Measurements from ENCODE around the gene A3GALT2.

GRCh38 chr1:33281554-33282303 lies 39.2 kb downstream of the A3GALT2 start:
- no peak for TF ChIP-seq CTCF (IDR thresholded peaks at IDR 0.05)
- TF ChIP-seq EZH2 (IDR thresholded peaks at IDR 0.05; ENCODE audit: borderline replicate concordance, insufficient read depth, low read depth, low read length, poor library complexity, severe bottlenecking) = no peak
